H9 (cell line): ENCODE data around the gene ADGRF1. TPM values are rescaled to one million over a fixed set of nuclear protein-coding genes. Genes with fewer than 3 reads are reported as not detected.
"Not testable (repeated sequence)": the region's sequence is repeated elsewhere in the genome, so short reads cannot be mapped to it uniquely, and the experiment has no call there.

Source experiments
- DNase-seq: peaks from one replicate; pipeline ENCODE4 v3.0.0-alpha.2; 2017
- H2AFZ ChIP-seq: one replicate; pipeline ENCODE4 v1.6.1; 2013; ENCODE audit warnings: mild to moderate bottlenecking, low read length, control low read depth, moderate library complexity
- H2AK5ac ChIP-seq: 2 replicates; pipeline ENCODE4 v1.6.1; 2013; ENCODE audit warnings: low read length, control low read depth, mixed read lengths; ENCODE audit not compliant: insufficient read length
- H2BK120ac ChIP-seq: one replicate; pipeline ENCODE4 v1.6.1; 2013; ENCODE audit warnings: low read depth, mild to moderate bottlenecking, low read length, control low read depth, inconsistent platforms; ENCODE audit not compliant: poor library complexity, severe bottlenecking
- H2BK12ac ChIP-seq: 2 replicates; pipeline ENCODE4 v1.6.1; 2013; ENCODE audit warnings: low read length, control low read depth, mixed read lengths, low read depth; ENCODE audit not compliant: insufficient read length
- H2BK15ac ChIP-seq: 2 replicates; pipeline ENCODE4 v1.6.1; 2013; ENCODE audit warnings: low read depth, low read length, control low read depth
- H2BK20ac ChIP-seq: one replicate; pipeline ENCODE4 v1.6.1; 2013; ENCODE audit warnings: low read depth, mild to moderate bottlenecking, low read length, control low read depth, inconsistent platforms; ENCODE audit not compliant: poor library complexity, severe bottlenecking
- H2BK5ac ChIP-seq: 2 replicates; pipeline ENCODE4 v1.6.1; 2013; ENCODE audit warnings: low read length, control low read depth, mixed read lengths; ENCODE audit not compliant: insufficient read length
- H3K14ac ChIP-seq: 2 replicates; pipeline ENCODE4 v1.6.1; 2013; ENCODE audit warnings: low read length, control low read depth; ENCODE audit not compliant: insufficient read depth
- H3K18ac ChIP-seq: 2 replicates; pipeline ENCODE4 v1.6.1; 2013; ENCODE audit warnings: low read depth, mild to moderate bottlenecking, mixed read lengths, low read length, control low read depth; ENCODE audit not compliant: insufficient read length
- H3K23ac ChIP-seq: 2 replicates; pipeline ENCODE4 v1.6.1; 2013; ENCODE audit warnings: low read length, control low read depth, mixed read lengths, low read depth; ENCODE audit not compliant: insufficient read length
- H3K23me2 ChIP-seq: 2 replicates; pipeline ENCODE4 v1.6.1; 2013; ENCODE audit warnings: low read depth, mild to moderate bottlenecking, mixed read lengths, low read length, control low read depth; ENCODE audit not compliant: insufficient read length, poor library complexity, severe bottlenecking
- H3K27ac ChIP-seq: 2 replicates; pipeline ENCODE4 v1.5.1; 2013; ENCODE audit warnings: low read length, control low read depth, mixed read lengths, low read depth; ENCODE audit not compliant: insufficient read length
- H3K27me3 ChIP-seq: 2 replicates; pipeline ENCODE4 v1.6.1; 2013; ENCODE audit warnings: low read length, control low read depth, inconsistent platforms; ENCODE audit not compliant: insufficient read depth
- H3K4ac ChIP-seq: 2 replicates; pipeline ENCODE4 v1.6.1; 2013; ENCODE audit warnings: low read depth, mild to moderate bottlenecking, control low read depth, inconsistent platforms, low read length, moderate library complexity
- H3K4me1 ChIP-seq: 2 replicates; pipeline ENCODE4 v1.6.1; 2013; ENCODE audit warnings: low read length, control low read depth, inconsistent platforms; ENCODE audit not compliant: insufficient read depth
- H3K4me2 ChIP-seq: 2 replicates; pipeline ENCODE4 v1.6.1; 2013; ENCODE audit warnings: low read length, control low read depth, mixed read lengths; ENCODE audit not compliant: insufficient read length, insufficient read depth
- H3K56ac ChIP-seq: 2 replicates; pipeline ENCODE4 v1.6.1; 2013; ENCODE audit warnings: low read depth, mild to moderate bottlenecking, mixed read lengths, low read length, control low read depth; ENCODE audit not compliant: insufficient read length
- H3K79me1 ChIP-seq: 2 replicates; pipeline ENCODE4 v1.6.1; 2013; ENCODE audit warnings: low read depth, mild to moderate bottlenecking, moderate library complexity, low read length, control low read depth, inconsistent platforms; ENCODE audit not compliant: insufficient read depth, poor library complexity, severe bottlenecking
- H3K79me2 ChIP-seq: 2 replicates; pipeline ENCODE4 v1.6.1; 2013; ENCODE audit warnings: low read length, control low read depth, inconsistent platforms; ENCODE audit not compliant: insufficient read depth
- H3K9ac ChIP-seq: 2 replicates; pipeline ENCODE4 v1.6.1; 2013; ENCODE audit warnings: low read length, control low read depth, mixed read lengths; ENCODE audit not compliant: insufficient read length; ENCODE audit errors: extremely low read depth
- H3K9me3 ChIP-seq: one replicate; pipeline ENCODE4 v1.6.1; 2013; ENCODE audit warnings: low read depth, low read length, inconsistent platforms; ENCODE audit not compliant: control insufficient read depth
- H3T11ph ChIP-seq: one replicate; pipeline ENCODE4 v1.6.1; 2013; ENCODE audit warnings: mild to moderate bottlenecking, low read length, control low read depth, inconsistent platforms
- H4K20me1 ChIP-seq: one replicate; pipeline ENCODE4 v1.6.1; 2013; ENCODE audit not compliant: control insufficient read depth, insufficient read length, insufficient read depth
- H4K5ac ChIP-seq: 2 replicates; pipeline ENCODE4 v1.6.1; 2013; ENCODE audit warnings: low read depth, mild to moderate bottlenecking, mixed read lengths, low read length, control low read depth; ENCODE audit not compliant: insufficient read length
- H4K8ac ChIP-seq: replicated peaks from 2 replicates; pipeline ENCODE4 v1.6.1; 2013; ENCODE audit warnings: low read length, control low read depth, mixed read lengths, low read depth; ENCODE audit not compliant: insufficient read length
- H4K91ac ChIP-seq: 2 replicates; pipeline ENCODE4 v1.6.1; 2013; ENCODE audit warnings: low read depth, mild to moderate bottlenecking, moderate library complexity, mixed read lengths, low read length, control low read depth; ENCODE audit not compliant: insufficient read length
- H3K27ac Mint-ChIP-seq, 3 experiments: 2 replicates in 2 of 3; 3 replicates in 1 of 3; pipeline ENCODE4 v1.8.0; 2020 to 2021; ENCODE audit warnings: mixed read lengths in 3 of 3, mild to moderate bottlenecking in 1 of 3, moderate library complexity in 1 of 3
- H3K27me3 Mint-ChIP-seq: 2 replicates; pipeline ENCODE4 v1.8.0; 2021; ENCODE audit warnings: low read depth, mild to moderate bottlenecking, moderate library complexity, mixed read lengths
- H3K36me3 Mint-ChIP-seq, 3 experiments: 2 replicates in 2 of 3; 3 replicates in 1 of 3; pipeline ENCODE4 v1.8.0; 2020 to 2021; ENCODE audit warnings: low read depth in 3 of 3, mixed read lengths in 3 of 3; ENCODE audit not compliant: insufficient read depth in 1 of 3
- H3K4me1 Mint-ChIP-seq, 2 experiments: 2 replicates each; pipeline ENCODE4 v1.8.0; 2020; ENCODE audit warnings: mixed read lengths in 2 of 2
- H3K4me3 Mint-ChIP-seq, 2 experiments: 2 replicates in 1 of 2; 3 replicates in 1 of 2; pipeline ENCODE4 v1.8.0; 2020 to 2021; ENCODE audit warnings: mild to moderate bottlenecking in 2 of 2, mixed read lengths in 2 of 2, moderate library complexity in 1 of 2
- H3K9me3 Mint-ChIP-seq, 2 experiments: 2 replicates in 1 of 2; 3 replicates in 1 of 2; pipeline ENCODE4 v1.8.0; 2020; ENCODE audit warnings: mild to moderate bottlenecking in 2 of 2, mixed read lengths in 2 of 2, moderate library complexity in 1 of 2
- CTCF ChIP-seq: fragments of 200-600 bp; sonication (generic); conservative IDR thresholded peaks from 3 replicates; pipeline ENCODE4 v1.8.0; 2021; ENCODE audit warnings: antibody characterized with exemption, mild to moderate bottlenecking
- WGBS: extraction: QIAGEN DNeasy Blood & Tissue Kit; methylation state at CpG from one replicate; pipeline ENCODE4 v1.1.7; 2013; ENCODE audit warnings: missing lambda C conversion rate, low lambda C conversion rate, mixed read lengths; ENCODE audit not compliant: insufficient read length; ENCODE audit errors: extremely low coverage; 5-methylcytosine and 5-hydroxymethylcytosine counted together
- total RNA-seq: library from RNA; stranded (reverse); gene quantifications from 2 replicates; pipeline ENCODE4 v1.2.1, GENCODE V29; 2021

Gene ADGRF1
- total RNA-seq, 1 experiment from 2014 or later, result not detected

DNA sequence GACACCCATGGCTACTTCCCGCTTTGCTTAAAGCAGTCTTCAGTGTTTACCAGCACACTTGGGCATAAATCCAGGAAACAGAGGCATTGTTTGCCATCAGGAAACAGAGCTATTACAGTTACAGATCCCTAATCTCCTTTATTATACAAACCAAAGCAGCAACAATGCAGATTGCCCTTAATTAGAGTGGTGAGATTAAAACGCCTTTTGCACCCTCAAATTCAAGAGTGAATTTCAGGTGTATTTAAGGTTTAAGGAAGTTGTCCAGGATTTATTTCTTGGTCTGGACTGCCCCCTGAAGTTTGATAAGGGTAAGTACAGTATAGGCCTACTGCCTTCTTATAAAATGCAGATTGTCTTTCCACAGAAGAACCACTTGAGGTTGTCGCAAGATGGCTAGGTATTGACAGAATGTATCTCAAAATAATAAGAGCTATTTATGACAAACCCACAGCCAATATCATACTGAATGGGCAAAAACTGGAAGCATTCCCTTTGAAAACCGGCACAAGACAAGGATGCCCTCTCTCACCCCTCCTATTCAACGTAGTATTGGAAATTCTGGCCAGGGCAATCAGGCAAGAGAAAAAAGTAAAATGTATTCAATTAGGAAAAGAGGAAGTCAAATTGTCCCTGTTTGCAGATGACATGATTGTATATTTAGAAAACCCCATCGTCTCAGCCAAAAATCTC lies 51.2 kb downstream of the ADGRF1 start:
- not testable (repeated sequence) for H3K27ac ChIP-seq, H3K4me3 Mint-ChIP-seq, H3K9me3 Mint-ChIP-seq, H3K4me1 Mint-ChIP-seq, H3K14ac ChIP-seq, H2BK20ac ChIP-seq, H3K27me3 ChIP-seq, H2BK120ac ChIP-seq, DNase-seq, H3K27ac Mint-ChIP-seq, H2BK12ac ChIP-seq, H4K91ac ChIP-seq, H3K79me1 ChIP-seq, H3T11ph ChIP-seq, H3K18ac ChIP-seq, H3K79me2 ChIP-seq, H3K4ac ChIP-seq, H3K23ac ChIP-seq, H3K27me3 Mint-ChIP-seq, H3K4me1 ChIP-seq, H2AK5ac ChIP-seq, H3K4me2 ChIP-seq, H4K5ac ChIP-seq, H2AFZ ChIP-seq, H4K20me1 ChIP-seq, H4K8ac ChIP-seq, H3K23me2 ChIP-seq, H2BK15ac ChIP-seq, H3K9ac ChIP-seq, H2BK5ac ChIP-seq, H3K36me3 Mint-ChIP-seq, H3K9me3 ChIP-seq, H3K56ac ChIP-seq
- no CpG with 5 or more reads among the region's 6 CpGs for WGBS
- peak; percentile 87 for TF ChIP-seq CTCF
